Endothelial cell of umbilical vein (primary cell): Measurements from ENCODE around the gene HMMR. TPM values are rescaled to one million over a fixed set of nuclear protein-coding genes. Genes with fewer than 3 reads are reported as not detected.
"Not testable (repeated sequence)": the region's sequence is repeated elsewhere in the genome, so short reads cannot be mapped to it uniquely, and the experiment has no call there.

Experiments used
- BruUV-seq: library from RNA; stranded (reverse); fragments of 400-500 nt; replicated peaks from 2 replicates; lab custom pipeline; 2021; lab: Mats Ljungman, UMichigan
- CTCF ChIA-PET: fragments of 300-600, 350-600 bp; sonication (Branson Sonifier 250); formaldehyde crosslinking; loops from one replicate; lab custom pipeline; 2021; ENCODE audit warnings: antibody characterized with exemption, inconsistent platforms; lab: Charles Lee
- POLR2A ChIA-PET: fragments of 300-600, 350-600 bp; sonication (Branson Sonifier 250); formaldehyde crosslinking; loops from one replicate; lab custom pipeline; 2021; ENCODE audit warnings: antibody characterized with exemption, inconsistent platforms; lab: Charles Lee
- DNase-seq: peaks from one replicate; pipeline ENCODE4 v3.0.0-alpha.2; 2011; ENCODE audit warnings: low read depth, low spot score
- FAIRE-seq: peaks from 2 replicates; lab custom pipeline; 2011; peaks lifted over from hg19 to GRCh38; lab: Jason Lieb, UNC
- H2AFZ ChIP-seq: 2 replicates; pipeline ENCODE4 v1.6.0; 2012; ENCODE audit warnings: low read depth, low read length, control low read depth, inconsistent platforms
- H3K27ac ChIP-seq: 2 replicates; pipeline ENCODE4 v1.5.1; 2011; ENCODE audit warnings: low read depth, mild to moderate bottlenecking, control low read depth, low read length, moderate library complexity; ENCODE audit not compliant: insufficient read depth
- H3K27me3 ChIP-seq, 2 experiments: 2 replicates each; pipeline versions ENCODE4 v1.6.0 to v1.6.1; 2011; ENCODE audit warnings: low read length in 2 of 2, mixed read lengths in 1 of 2; ENCODE audit not compliant: control insufficient read depth in 2 of 2, insufficient read depth in 2 of 2
- H3K36me3 ChIP-seq, 2 experiments: 2 replicates in 1 of 2; 3 replicates in 1 of 2; pipeline ENCODE4 v1.5.1; 2011; ENCODE audit warnings: low read length in 2 of 2, mild to moderate bottlenecking in 1 of 2, moderate library complexity in 1 of 2; ENCODE audit not compliant: control insufficient read depth in 2 of 2, insufficient read depth in 2 of 2; ENCODE audit errors: extremely low read depth in 1 of 2
- H3K4me1 ChIP-seq: 3 replicates; pipeline ENCODE4 v1.5.1; 2011; ENCODE audit warnings: mild to moderate bottlenecking, low read length; ENCODE audit not compliant: control insufficient read depth, insufficient read depth; ENCODE audit errors: extremely low read depth
- H3K4me2 ChIP-seq: 2 replicates; pipeline ENCODE4 v1.6.1; 2011; ENCODE audit warnings: low read length, control low read depth, mixed read lengths; ENCODE audit not compliant: insufficient read depth
- H3K4me3 ChIP-seq, 3 experiments: fragments of 200-600 bp in 1 of 3; sonication (generic), shearing (Covaris generic) in 1 of 3; replicated peaks in 1 of 3; 2 replicates each; pipeline ENCODE4 v1.5.1; 2011 to 2016; ENCODE audit warnings: control low read depth in 3 of 3, low read length in 3 of 3, mild to moderate bottlenecking in 2 of 3, inconsistent platforms in 1 of 3, low read depth in 1 of 3, moderate library complexity in 1 of 3; ENCODE audit not compliant: insufficient read depth in 1 of 3
- H3K79me2 ChIP-seq: 2 replicates; pipeline ENCODE4 v1.6.0; 2012; ENCODE audit warnings: low read length, inconsistent platforms; ENCODE audit not compliant: control insufficient read depth, insufficient read depth
- H3K9ac ChIP-seq: replicated peaks from 2 replicates; pipeline ENCODE3; 2011; ENCODE audit warnings: low read length, control low read depth; ENCODE audit not compliant: insufficient read depth; ENCODE audit errors: extremely low read depth
- H3K9me1 ChIP-seq: replicated peaks from 3 replicates; pipeline ENCODE4 v1.6.0; 2011; ENCODE audit warnings: mild to moderate bottlenecking, low read length; ENCODE audit not compliant: control insufficient read depth, insufficient read depth; ENCODE audit errors: extremely low read depth
- H3K9me3 ChIP-seq: replicated peaks from 2 replicates; pipeline ENCODE4 v1.5.1; 2012; ENCODE audit warnings: low read length, inconsistent platforms; ENCODE audit not compliant: control insufficient read depth, insufficient read depth
- H4K20me1 ChIP-seq: replicated peaks from 2 replicates; pipeline ENCODE3; 2011; ENCODE audit warnings: mild to moderate bottlenecking, low read length; ENCODE audit not compliant: control insufficient read depth, insufficient read depth; ENCODE audit errors: extremely low read depth
- EZH2 ChIP-seq: IDR thresholded peaks from 2 replicates; pipeline ENCODE4 v1.6.1; 2012; ENCODE audit warnings: borderline replicate concordance, low read depth, mild to moderate bottlenecking, moderate library complexity, low read length, inconsistent platforms; ENCODE audit not compliant: severe bottlenecking
- FOS ChIP-seq: IDR thresholded peaks from 2 replicates; pipeline ENCODE4 v1.6.1; 2011; ENCODE audit warnings: mild to moderate bottlenecking, low read length, moderate library complexity, borderline replicate concordance; ENCODE audit not compliant: insufficient read depth
- GATA2 ChIP-seq: IDR thresholded peaks from 2 replicates; pipeline ENCODE4 v1.7.0; 2011; ENCODE audit warnings: low read depth, mild to moderate bottlenecking, moderate library complexity, mixed read lengths, low read length; ENCODE audit not compliant: insufficient read length, insufficient read depth
- JUN ChIP-seq: IDR thresholded peaks from 2 replicates; pipeline ENCODE4 v1.6.1; 2011; ENCODE audit warnings: borderline replicate concordance, low read depth; ENCODE audit not compliant: insufficient read length, insufficient read depth
- MYC ChIP-seq: IDR thresholded peaks from one replicate; pipeline ENCODE4 v1.6.1; 2011; ENCODE audit warnings: mild to moderate bottlenecking, low read depth, low read length
- POLR2A ChIP-seq: IDR thresholded peaks from 2 replicates; pipeline ENCODE4 v1.6.1; 2012; ENCODE audit warnings: low read depth, mild to moderate bottlenecking, control low read depth, low read length
- POLR2AphosphoS5 ChIP-seq: IDR thresholded peaks from 2 replicates; pipeline ENCODE4 v1.6.1; 2012; ENCODE audit warnings: low read depth, mild to moderate bottlenecking, control low read depth, low read length, moderate library complexity; ENCODE audit not compliant: insufficient read depth
- dilution Hi-C: fragments of 300-500 bp; cut with MboI; formaldehyde crosslinking; loops from one replicate; pipeline ENCODE4 v1.15.0; 2019; ENCODE audit warnings: low sequenced_read_pairs; ENCODE audit not compliant: extremely low pct_ligation_motif_present
- intact Hi-C: fragments of 100-400 bp; cut with micrococcal nuclease; formaldehyde crosslinking; loops from one replicate; pipeline ENCODE4 v1.10.0; 2022
- polyA plus RNA-seq, 4 experiments: library from polyadenylated mRNA; depleted of rRNA in 3 of 4; stranded (reverse) in 3 of 4; unstranded in 1 of 4; fragments of >200 nt; gene quantifications; 2 replicates each; pipeline versions ENCODE4 v1.2.1 to v1.2.3, GENCODE V29; 2011 to 2012; ENCODE audit warnings: missing spikeins in 1 of 4
- total RNA-seq: library from RNA; stranded (reverse); gene quantifications from 2 replicates; pipeline ENCODE4 v1.2.3, GENCODE V29; 2021
- TF ChIP-seq, protein P1 (sequence below): IDR thresholded peaks from 2 replicates; pipeline ENCODE4 v1.6.1; 2011; ENCODE audit not compliant: insufficient read depth, insufficient read length
- TF ChIP-seq, protein P2 (sequence below), 2 donors: IDR thresholded peaks; 1 replicate in 1 of 2; 2 replicates in 1 of 2; pipeline ENCODE4 v1.5.1; 2011; ENCODE audit warnings: low read length in 2 of 2, mild to moderate bottlenecking in 2 of 2, moderate library complexity in 2 of 2, control low read depth in 1 of 2, inconsistent platforms in 1 of 2, low read depth in 1 of 2; ENCODE audit not compliant: insufficient read depth in 1 of 2; ENCODE audit errors: extremely low read depth in 1 of 2

HMMR gene
- total and polyA plus RNA-seq, 2 donors (not counting 3 experiments of a cell fraction or from before 2014, with no cell fraction given) = 5.5 to 31.0 TPM

DNA sequence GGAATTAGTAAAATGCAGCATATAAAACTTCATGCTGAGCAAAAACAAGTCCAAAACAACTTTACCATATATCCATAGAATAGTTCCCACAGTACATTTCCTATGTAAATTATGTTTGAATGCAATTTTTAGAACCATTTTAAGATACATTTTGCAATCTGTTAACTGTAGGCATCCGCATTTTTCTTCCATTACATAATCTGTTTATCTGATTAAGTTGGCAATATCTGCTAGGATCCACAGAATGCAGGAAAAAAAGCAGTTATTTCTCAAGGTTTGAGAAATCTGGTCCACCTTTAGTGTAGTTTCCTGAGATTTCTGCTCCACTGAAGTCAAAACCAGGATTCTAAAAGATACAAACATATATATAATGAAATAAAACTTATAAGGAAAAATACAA, 6.7 kb upstream of the HMMR start:
- Histone ChIP-seq H3K79me2 (peaks cover 13% of the 10 kb centered on the region), H3K36me3 (peaks cover 0 to 4% of the 10 kb centered on the region in 2 experiments), H3K9ac (no peak overlapping the region), H3K9me1 (no peaks in the 10 kb centered on the region), H3K4me3 (no peak overlapping the region), H3K27me3 (no peaks in the 10 kb centered on the region), H3K9me3 (no peaks in the 10 kb centered on the region), H3K27ac (no peak overlapping the region), H3K4me1 (peaks cover 12% of the 10 kb centered on the region), H3K4me2 (no peak overlapping the region), H2AFZ (no peak overlapping the region), H4K20me1 (no peaks in the 10 kb centered on the region)
- ChIA-PET CTCF (interaction anchor here (1.1 kb wide), 1 partner anchor 13 kb away, joined by 4 read pairs; no protein-coding TSS in a partner anchor), POLR2A (no interaction called here)
- DNase-seq (no peak), FAIRE-seq (no peak)
- intact Hi-C loops (no loop called here), dilution Hi-C loops (no loop called here)
- BruUV-seq = no TSS peak
- TF ChIP-seq FOS = no peak
- no peak for TF ChIP-seq MYC
- no peak for TF ChIP-seq EZH2
- no peak for TF ChIP-seq JUN
- TF ChIP-seq, protein P1, sequence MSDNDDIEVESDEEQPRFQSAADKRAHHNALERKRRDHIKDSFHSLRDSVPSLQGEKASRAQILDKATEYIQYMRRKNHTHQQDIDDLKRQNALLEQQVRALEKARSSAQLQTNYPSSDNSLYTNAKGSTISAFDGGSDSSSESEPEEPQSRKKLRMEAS = no peak
- TF ChIP-seq GATA2 = no peak
- TF ChIP-seq POLR2AphosphoS5 = no peak
- TF ChIP-seq, protein P2, sequence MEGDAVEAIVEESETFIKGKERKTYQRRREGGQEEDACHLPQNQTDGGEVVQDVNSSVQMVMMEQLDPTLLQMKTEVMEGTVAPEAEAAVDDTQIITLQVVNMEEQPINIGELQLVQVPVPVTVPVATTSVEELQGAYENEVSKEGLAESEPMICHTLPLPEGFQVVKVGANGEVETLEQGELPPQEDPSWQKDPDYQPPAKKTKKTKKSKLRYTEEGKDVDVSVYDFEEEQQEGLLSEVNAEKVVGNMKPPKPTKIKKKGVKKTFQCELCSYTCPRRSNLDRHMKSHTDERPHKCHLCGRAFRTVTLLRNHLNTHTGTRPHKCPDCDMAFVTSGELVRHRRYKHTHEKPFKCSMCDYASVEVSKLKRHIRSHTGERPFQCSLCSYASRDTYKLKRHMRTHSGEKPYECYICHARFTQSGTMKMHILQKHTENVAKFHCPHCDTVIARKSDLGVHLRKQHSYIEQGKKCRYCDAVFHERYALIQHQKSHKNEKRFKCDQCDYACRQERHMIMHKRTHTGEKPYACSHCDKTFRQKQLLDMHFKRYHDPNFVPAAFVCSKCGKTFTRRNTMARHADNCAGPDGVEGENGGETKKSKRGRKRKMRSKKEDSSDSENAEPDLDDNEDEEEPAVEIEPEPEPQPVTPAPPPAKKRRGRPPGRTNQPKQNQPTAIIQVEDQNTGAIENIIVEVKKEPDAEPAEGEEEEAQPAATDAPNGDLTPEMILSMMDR (IDR thresholded peaks at IDR 0.05; ENCODE audit: extremely low read depth in 1 of 2, insufficient read depth in 1 of 2, low read depth in 1 of 2, low read length in 2 of 2) = no peak
- no peak for TF ChIP-seq POLR2A

DNA sequence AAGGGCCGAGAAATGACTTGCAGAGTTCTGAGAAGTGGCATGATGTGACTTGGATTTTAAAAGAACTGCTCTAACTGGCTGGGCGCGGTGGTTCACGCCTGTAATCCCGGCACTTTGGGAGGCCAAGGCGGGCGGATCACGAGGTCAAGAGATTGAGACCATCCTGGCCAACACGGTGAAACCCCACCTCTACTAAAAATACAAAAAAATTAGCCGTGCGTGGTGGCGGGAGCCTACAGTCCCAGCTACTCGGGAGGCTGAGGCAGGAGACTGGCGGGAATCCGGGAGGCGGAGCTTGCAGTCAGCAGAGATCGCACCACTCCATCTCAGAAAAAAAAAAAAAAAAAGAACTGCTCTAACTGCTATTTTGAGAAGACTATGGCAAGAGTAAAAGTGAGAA, 5.0 kb upstream of the HMMR start:
- Histone ChIP-seq H3K79me2 (peaks cover 23% of the 10 kb centered on the region), H3K4me1 (peaks cover 17% of the 10 kb centered on the region)
- H3K4me2 ChIP-seq, H3K9me3 ChIP-seq, DNase-seq, dilution Hi-C loops, H3K36me3 ChIP-seq, H3K27me3 ChIP-seq, intact Hi-C loops, FAIRE-seq, BruUV-seq, H3K4me3 ChIP-seq, H3K27ac ChIP-seq, CTCF ChIA-PET, H4K20me1 ChIP-seq, H3K9me1 ChIP-seq, H2AFZ ChIP-seq, POLR2A ChIA-PET, H3K9ac ChIP-seq: not testable (repeated sequence)
